ENCODE data around the gene SLC8A3. TPM values are rescaled to one million over a fixed set of nuclear protein-coding genes. Genes with fewer than 3 reads are reported as not detected.
"Not testable (repeated sequence)": the region's sequence is repeated elsewhere in the genome, so short reads cannot be mapped to it uniquely, and the experiment has no call there.

SLC8A3 gene
- total RNA-seq, result 1 to 10 TPM in 1 of 4 donors, under 1 TPM in 2, not detected in 1; 0.09 to 1.7 (median 0.23) TPM

- peaks cover 17 to 31% (median 17%) of the 10 kb centered on the region in 3 donors for H3K4me1 ChIP-seq
- H3K27me3 ChIP-seq, result peaks cover 8 to 96% (median 10%) of the 10 kb centered on the region in 4 donors
- no peak for DNase-seq
- H3K9me3 ChIP-seq, result no peaks in the 10 kb centered on the region
- intact Hi-C loops (cut with DNase I), result no loop called here
- TF ChIP-seq POLR2A (IDR thresholded peaks at IDR 0.05) (no peak), CTCF (IDR thresholded peaks at IDR 0.05) (no peak)
- peak within 1 kb of the TSS in 1 of 4 donors; percentile 18 for H3K27ac ChIP-seq
- no peaks in the 10 kb centered on the region for H3K36me3 ChIP-seq
- 0% methylated on average over 3 of the region's 83 CpGs for WGBS, 2 donors
- H3K4me3 ChIP-seq, result peak within 1 kb of the TSS; percentile 27 to 62 (median 47)
Observed at GRCh38 chr14:70188659-70189455, at the start of gene SLC8A3. Gene SLC8A3 (minus strand): TSS chr14:70188951. CDS start chr14:70168422, 20,529 bp downstream.

GRCh38 chr14:70237710-70238109, 49.0 kb upstream of the SLC8A3 start:
- no peaks in the 10 kb centered on the region for H3K4me1 ChIP-seq
- WGBS, 2 donors, result 70 to 89% methylated on average over 3 of the region's 3 CpGs
- H3K27ac ChIP-seq, result no peak overlapping the region
- no peak overlapping the region for H3K4me3 ChIP-seq
- intact Hi-C loops (cut with DNase I), result no loop called here
- H3K36me3 ChIP-seq, result no peaks in the 10 kb centered on the region
- H3K27me3 ChIP-seq, result peaks cover 0 to 25% (median 0%) of the 10 kb centered on the region in 4 donors
- TF ChIP-seq CTCF (IDR thresholded peaks at IDR 0.05) (no peak), POLR2A (IDR thresholded peaks at IDR 0.05) (no peak)
- H3K9me3 ChIP-seq, result no peaks in the 10 kb centered on the region
- no peak for DNase-seq

- H3K4me1 ChIP-seq, result no peaks in the 10 kb centered on the region
- H3K27ac ChIP-seq, result no peak overlapping the region
- WGBS, 2 donors, result 90 to 97% methylated on average over 12 to 24 of the region's 61 CpGs
- H3K9me3 ChIP-seq, result no peaks in the 10 kb centered on the region
- H3K4me3 ChIP-seq, result no peak overlapping the region
- TF ChIP-seq POLR2A (IDR thresholded peaks at IDR 0.05) (no peak), CTCF (IDR thresholded peaks at IDR 0.05) (no peak)
- peaks cover 0 to 25% (median 0%) of the 10 kb centered on the region in 4 donors for H3K27me3 ChIP-seq
- intact Hi-C loops (cut with DNase I), result no loop called here
- no peak for DNase-seq
- no peaks in the 10 kb centered on the region for H3K36me3 ChIP-seq
Observed at GRCh38 chr14:70234066-70234950, 45.6 kb upstream of the SLC8A3 start.

GRCh38 chr14:70231756-70232544, 43.2 kb upstream of the SLC8A3 start:
- H3K9me3 ChIP-seq; H3K4me1 ChIP-seq; H3K36me3 ChIP-seq; intact Hi-C loops (cut with DNase I); DNase-seq; H3K4me3 ChIP-seq; H3K27ac ChIP-seq: not testable (repeated sequence)
- 78% methylated on average over 14 of the region's 14 CpGs for WGBS, 2 donors
- H3K27me3 ChIP-seq, result peaks cover 0 to 23% (median 0%) of the 10 kb centered on the region in 4 donors

GRCh38 chr14:70229877-70230640, 41.3 kb upstream of the SLC8A3 start:
- peaks cover 0 to 21% (median 0%) of the 10 kb centered on the region in 4 donors for H3K27me3 ChIP-seq
- 68 to 74% methylated on average over 4 to 5 of the region's 9 CpGs for WGBS, 2 donors
- H3K36me3 ChIP-seq; H3K27ac ChIP-seq; H3K9me3 ChIP-seq; DNase-seq; H3K4me1 ChIP-seq; H3K4me3 ChIP-seq; intact Hi-C loops (cut with DNase I): not testable (repeated sequence)
